ENCODE measurements around the gene RGL2.
A peak's percentile ranks its signal among the peaks of the same experiment; 100 is the strongest.

RGL2 gene

DNA sequence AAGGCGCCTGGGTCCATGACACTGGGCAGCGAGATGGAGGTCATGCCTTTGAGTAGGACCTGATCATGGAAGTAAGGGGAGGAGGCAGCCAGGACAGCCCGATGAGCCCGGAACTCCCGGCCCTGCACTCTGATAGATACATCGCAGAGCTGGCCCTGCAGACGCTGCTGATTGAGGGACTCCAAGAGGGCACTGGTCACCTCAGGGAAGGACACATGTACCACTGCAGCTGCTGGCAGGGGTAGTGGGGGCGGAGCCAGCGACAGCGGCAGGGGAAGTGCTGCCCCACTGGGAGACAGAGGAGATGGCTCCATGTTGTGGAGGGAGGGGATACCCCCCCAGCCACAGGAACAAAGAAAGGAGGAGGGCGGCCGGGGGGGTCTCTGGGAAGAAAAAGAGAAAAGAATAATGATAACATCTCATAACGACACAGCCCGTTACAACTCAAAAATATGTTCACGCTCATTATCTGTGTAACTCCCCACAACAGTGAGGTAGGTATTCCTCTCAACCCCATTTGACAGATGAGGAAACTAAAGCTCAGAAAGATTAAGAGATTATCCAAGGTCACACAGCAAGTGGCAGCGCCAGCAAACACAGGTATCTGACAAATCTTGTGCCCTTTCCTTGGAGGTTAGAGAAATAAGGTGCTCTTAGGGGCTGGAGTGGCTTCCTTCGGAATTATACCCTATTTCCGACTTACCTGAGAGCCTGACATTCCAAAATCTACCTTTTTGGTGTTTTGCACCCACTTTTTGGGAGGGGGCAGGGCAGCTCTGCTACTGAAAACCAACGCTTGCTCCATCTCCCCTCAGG, 18.1 kb upstream of the RGL2 start:
- TF ChIP-seq, protein P1, sequence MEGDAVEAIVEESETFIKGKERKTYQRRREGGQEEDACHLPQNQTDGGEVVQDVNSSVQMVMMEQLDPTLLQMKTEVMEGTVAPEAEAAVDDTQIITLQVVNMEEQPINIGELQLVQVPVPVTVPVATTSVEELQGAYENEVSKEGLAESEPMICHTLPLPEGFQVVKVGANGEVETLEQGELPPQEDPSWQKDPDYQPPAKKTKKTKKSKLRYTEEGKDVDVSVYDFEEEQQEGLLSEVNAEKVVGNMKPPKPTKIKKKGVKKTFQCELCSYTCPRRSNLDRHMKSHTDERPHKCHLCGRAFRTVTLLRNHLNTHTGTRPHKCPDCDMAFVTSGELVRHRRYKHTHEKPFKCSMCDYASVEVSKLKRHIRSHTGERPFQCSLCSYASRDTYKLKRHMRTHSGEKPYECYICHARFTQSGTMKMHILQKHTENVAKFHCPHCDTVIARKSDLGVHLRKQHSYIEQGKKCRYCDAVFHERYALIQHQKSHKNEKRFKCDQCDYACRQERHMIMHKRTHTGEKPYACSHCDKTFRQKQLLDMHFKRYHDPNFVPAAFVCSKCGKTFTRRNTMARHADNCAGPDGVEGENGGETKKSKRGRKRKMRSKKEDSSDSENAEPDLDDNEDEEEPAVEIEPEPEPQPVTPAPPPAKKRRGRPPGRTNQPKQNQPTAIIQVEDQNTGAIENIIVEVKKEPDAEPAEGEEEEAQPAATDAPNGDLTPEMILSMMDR (IDR thresholded peaks at IDR 0.05; ENCODE audit: low read length, missing control alignments), result no peak
- H3K4me3 ChIP-seq (replicated peaks; ENCODE audit: low read depth, low read length), result peak overlapping the region; percentile 56
- no peak for DNase-seq (ENCODE audit: low read depth)

DNA sequence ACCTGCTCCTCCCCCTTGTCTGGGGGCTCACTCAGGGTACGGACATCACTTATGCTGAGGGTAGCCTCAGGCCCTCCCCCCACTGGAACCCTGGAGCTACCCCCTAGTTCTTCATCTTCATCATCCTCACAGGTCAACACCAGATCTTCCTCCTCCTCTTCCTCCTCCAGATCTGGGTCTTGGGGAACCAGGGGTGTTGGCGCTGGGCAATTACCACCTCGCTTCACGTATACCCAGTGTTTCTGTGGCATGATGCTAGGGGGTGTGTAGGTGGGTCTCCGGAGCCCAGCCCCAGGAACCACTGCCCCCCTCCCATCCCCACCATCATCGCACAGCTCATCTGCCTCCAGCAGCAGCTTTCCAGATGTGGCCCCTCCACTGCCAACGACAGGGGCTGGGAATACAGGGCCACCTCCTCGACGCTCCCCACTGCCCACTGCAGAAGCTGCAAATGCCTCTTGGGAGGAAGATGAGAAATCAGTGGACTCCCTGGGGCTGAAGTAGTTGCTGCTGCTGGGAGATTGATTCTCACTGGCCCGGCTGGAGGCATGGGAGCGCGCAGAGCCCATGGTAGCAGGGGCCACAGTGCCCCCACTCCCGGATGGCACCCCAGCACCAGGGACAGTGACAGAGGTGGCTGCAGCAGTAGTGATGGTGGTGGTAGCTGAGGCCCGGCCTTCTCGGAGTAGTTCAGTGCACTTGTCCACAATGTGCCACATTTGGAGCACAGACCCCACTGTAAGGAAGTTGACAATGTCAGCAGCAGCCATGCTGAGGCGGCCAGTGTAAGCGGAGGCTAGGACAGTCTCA, 17.3 kb upstream of the RGL2 start:
- TF ChIP-seq, protein P1 (IDR thresholded peaks at IDR 0.05; ENCODE audit: low read length, missing control alignments), result no peak
- no peak for DNase-seq (ENCODE audit: low read depth)
- H3K4me3 ChIP-seq (replicated peaks; ENCODE audit: low read depth, low read length), result no peak overlapping the region

DNA sequence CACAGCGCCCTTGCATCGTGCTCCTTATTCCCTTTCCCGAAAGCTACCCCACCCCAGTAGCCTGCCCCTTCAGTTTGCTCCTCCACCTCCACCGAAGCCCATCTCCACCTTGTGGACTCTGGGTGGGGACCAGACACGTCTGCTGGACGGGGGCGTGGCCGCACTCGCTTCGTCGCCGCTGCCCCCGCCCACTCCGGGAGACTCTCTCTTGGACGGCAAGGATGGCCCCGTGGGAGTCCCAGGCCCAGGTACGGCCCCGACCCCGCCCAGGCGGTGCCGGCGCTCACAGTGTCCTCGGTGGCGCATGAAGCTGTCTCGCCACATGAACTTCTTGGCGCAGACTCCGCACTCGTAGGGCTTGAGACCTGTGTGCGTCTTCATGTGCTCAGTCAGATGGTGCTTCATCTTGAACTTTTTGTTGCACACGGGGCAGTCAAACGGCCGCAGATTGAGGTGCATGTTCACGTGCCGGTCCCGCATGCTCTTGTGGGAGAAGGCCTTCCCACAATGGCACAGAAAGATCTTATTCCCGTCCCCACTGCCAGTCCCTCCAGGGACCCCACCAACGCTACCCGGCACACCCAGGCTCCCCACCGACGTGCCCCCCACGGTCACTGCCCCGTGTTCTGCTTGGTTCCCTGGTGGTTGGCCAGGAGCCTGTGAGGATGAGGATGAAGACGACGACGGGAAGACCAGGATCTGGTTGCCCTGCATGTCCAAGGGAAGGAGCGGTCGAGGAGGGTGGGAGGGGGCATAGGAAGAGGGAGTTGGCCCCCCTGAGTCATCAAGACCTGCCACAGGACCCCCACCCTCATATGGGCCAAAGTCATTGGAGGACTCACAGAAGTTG, 16.4 kb upstream of the RGL2 start:
- peak overlapping the region; percentile 92 for H3K4me3 ChIP-seq (replicated peaks; ENCODE audit: low read depth, low read length)
- no peak for DNase-seq (ENCODE audit: low read depth)
- TF ChIP-seq, protein P1 (IDR thresholded peaks at IDR 0.05; ENCODE audit: low read length, missing control alignments), result no peak

DNA sequence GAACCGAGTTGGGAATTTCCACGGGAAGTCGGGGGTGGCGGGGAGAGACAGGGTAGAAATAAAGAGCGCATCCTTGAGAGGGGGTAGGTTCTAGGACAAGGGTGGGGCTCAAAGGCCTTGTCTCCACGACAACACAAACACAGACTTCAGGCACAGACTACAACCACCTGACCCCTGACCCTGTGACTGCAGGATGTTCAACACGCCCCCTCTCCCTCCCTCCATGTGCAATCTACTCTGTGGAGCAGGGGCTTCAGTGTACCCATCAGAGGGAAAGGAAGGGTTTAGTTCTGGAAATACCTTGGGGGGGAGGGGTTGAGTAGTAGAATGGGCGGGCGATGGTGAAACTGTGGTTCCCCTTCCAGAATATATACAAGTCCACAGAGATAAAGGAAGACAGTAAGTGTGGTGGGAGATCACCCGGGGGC, 15.8 kb upstream of the RGL2 start:
- peak overlapping the region; percentile 92 for H3K4me3 ChIP-seq (replicated peaks; ENCODE audit: low read depth, low read length)
- DNase-seq (ENCODE audit: low read depth), result peak; percentile 91
- TF ChIP-seq, protein P1 (IDR thresholded peaks at IDR 0.05; ENCODE audit: low read length, missing control alignments), result no peak

DNA sequence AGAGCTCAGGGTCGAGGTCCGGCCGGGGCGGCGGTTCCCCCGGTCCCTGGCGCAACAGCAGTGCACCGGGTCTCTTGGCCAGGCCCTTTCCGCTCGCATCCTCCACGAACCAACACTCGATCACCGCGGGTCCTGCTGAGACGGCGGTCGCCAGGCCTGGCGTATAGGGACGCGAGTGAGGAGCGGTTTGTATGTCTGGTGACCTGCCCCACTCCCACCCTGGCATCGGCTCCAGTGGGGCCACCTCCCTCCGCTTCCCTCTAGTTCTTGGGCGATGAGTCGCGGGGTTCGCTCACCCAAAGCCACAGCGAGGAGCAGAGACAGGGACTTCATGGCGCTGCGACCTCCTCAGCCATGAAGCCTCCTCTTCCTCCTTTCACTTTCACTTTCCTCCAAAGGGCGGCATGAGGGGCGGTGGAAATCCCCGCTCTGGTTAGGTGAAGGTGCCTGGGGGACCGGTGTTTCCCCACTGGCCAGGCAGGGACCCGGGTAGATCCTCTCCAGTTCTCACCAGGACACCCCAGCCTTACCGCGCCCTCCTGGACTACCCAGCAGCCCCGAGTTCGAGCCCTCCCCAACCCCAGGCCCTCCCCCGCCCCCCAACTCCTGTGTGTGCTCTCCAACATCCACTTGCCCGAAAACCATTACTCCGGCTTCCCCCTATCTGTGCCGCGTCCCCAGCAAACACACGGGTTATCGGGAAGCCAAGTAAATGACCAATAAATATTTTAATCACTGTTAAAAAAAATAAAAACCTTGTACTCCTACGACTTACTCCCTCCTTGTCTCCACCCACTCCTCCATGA, 15.2 kb upstream of the RGL2 start, which contains the start of gene TAPBP:
TSS of gene TAPBP (minus strand) at position 370 of the 806 bp plus-strand sequence. CDS start at position 333, 37 bp downstream.
- TF ChIP-seq, protein P1 (IDR thresholded peaks at IDR 0.05; ENCODE audit: low read length, missing control alignments), result no peak
- peak; percentile 55 for DNase-seq (ENCODE audit: low read depth)
- H3K4me3 ChIP-seq (replicated peaks; ENCODE audit: low read depth, low read length), result peak within 1 kb of the TSS; percentile 92

Data from fibroblast of pulmonary artery (primary cell).